HG03342 (cell line): ENCODE measurements around the gene MRRF.
A peak's percentile ranks its signal among the peaks of the same experiment; 100 is the strongest.
"Not testable (repeated sequence)": the region's sequence is repeated elsewhere in the genome, so short reads cannot be mapped to it uniquely, and the experiment has no call there.

ENCODE experiments used
- ATAC-seq: cut with Tn5 transposase; IDR thresholded peaks from one replicate; pipeline ENCODE4 v1.9.1; 2021; ENCODE audit warnings: mild to moderate bottlenecking, moderate library complexity; ENCODE audit not compliant: unreplicated experiment

MRRF gene

GRCh38 chr9:122350577-122351355 lies 86.1 kb downstream of the MRRF start:
- peak; percentile 86 for ATAC-seq

GRCh38 chr9:122354536-122355199 lies 90.0 kb downstream of the MRRF start:
- no peak for ATAC-seq

- no peak for ATAC-seq
Measured at GRCh38 chr9:122355336-122355875, 90.7 kb downstream of the MRRF start.

- ATAC-seq = no peak
Measured at GRCh38 chr9:122356627-122357026, 91.9 kb downstream of the MRRF start.

GRCh38 chr9:122360891-122361290 lies 96.2 kb downstream of the MRRF start:
- no peak for ATAC-seq

GRCh38 chr9:122363131-122363530 lies 98.4 kb downstream of the MRRF start:
- ATAC-seq = not testable (repeated sequence)

GRCh38 chr9:122364117-122364782 lies 99.6 kb downstream of the MRRF start:
- ATAC-seq = no peak

- no peak for ATAC-seq
Measured at GRCh38 chr9:122364783-122365150, 100.1 kb downstream of the MRRF start.

GRCh38 chr9:122366074-122366660 lies 101.5 kb downstream of the MRRF start:
- ATAC-seq = no peak

GRCh38 chr9:122367065-122367464 lies 102.4 kb downstream of the MRRF start:
- ATAC-seq = no peak

- no peak for ATAC-seq
Measured at GRCh38 chr9:122367774-122368460, 103.2 kb downstream of the MRRF start.

- ATAC-seq = no peak
Measured at GRCh38 chr9:122368642-122369041, 104.0 kb downstream of the MRRF start.

- peak; percentile 39 for ATAC-seq
Measured at GRCh38 chr9:122370303-122370702, 105.6 kb downstream of the MRRF start.

- ATAC-seq = peak; percentile 54
Measured at GRCh38 chr9:122370869-122371755, 106.4 kb downstream of the MRRF start, which contains the start of gene PTGS1. Gene PTGS1 (plus strand): TSS chr9:122371024. CDS start chr9:122371085, 61 bp downstream.

GRCh38 chr9:122371846-122372245 lies 107.2 kb downstream of the MRRF start:
- ATAC-seq = no peak

- ATAC-seq = no peak
Measured at GRCh38 chr9:122372856-122373845, 108.5 kb downstream of the MRRF start.

- ATAC-seq = no peak
Measured at GRCh38 chr9:122374885-122375420, 110.3 kb downstream of the MRRF start.

- no peak for ATAC-seq
Measured at GRCh38 chr9:122376796-122377195, 112.1 kb downstream of the MRRF start.
